GM18873 (cell line): ENCODE measurements around the gene RPTOR.

Source experiments
- ATAC-seq: cut with Tn5 transposase; IDR thresholded peaks from one replicate; pipeline ENCODE4 v1.9.1; 2021; ENCODE audit warnings: mild to moderate bottlenecking, moderate library complexity, moderate number of reproducible peaks; ENCODE audit not compliant: unreplicated experiment, low FRiP score

The RPTOR gene

GRCh38 chr17:81015136-81015535 is 470.5 kb downstream of the RPTOR start:
- ATAC-seq = no peak
